ENCODE data around the gene PCDHGA5. TPM values are rescaled to one million over a fixed set of nuclear protein-coding genes. Genes with fewer than 3 reads are reported as not detected.

The PCDHGA5 gene
- total RNA-seq, 1 experiment from 2014 or later = 0.05 TPM

GRCh38 chr5:141360685-141361084 lies 3.3 kb upstream of the PCDHGA5 start:
- Histone ChIP-seq H3K9me3 (ENCODE audit: control insufficient read depth in 1 of 2, insufficient read depth in 1 of 2, low read depth in 1 of 2, low read length in 2 of 2) (peaks cover 5 to 6% of the 10 kb centered on the region in 2 experiments; a peak in 2 of 4 replicates), H3K36me3 (ENCODE audit: control insufficient read depth in 1 of 2, insufficient read depth in 2 of 2, low read length in 2 of 2) (no peaks in the 10 kb centered on the region), H3K27ac (ENCODE audit: low read depth, low read length) (no peak overlapping the region), H4K20me1 (ENCODE audit: insufficient read depth) (no peaks in the 10 kb centered on the region), H3K27me3 (ENCODE audit: insufficient read depth, low read length) (no peaks in the 10 kb centered on the region), H3K9me2 (ENCODE audit: insufficient read depth) (no peaks in the 10 kb centered on the region), H3K4me3 (replicated peaks in 1 of 2; ENCODE audit: low read depth in 1 of 2, low read length in 2 of 2) (no peak overlapping the region), H3K9ac (ENCODE audit: low read length) (no peak overlapping the region), H3K79me2 (ENCODE audit: insufficient read depth, low read length) (no peaks in the 10 kb centered on the region), H3K4me1 (ENCODE audit: control insufficient read depth in 1 of 2, insufficient read depth in 2 of 2, low read length in 2 of 2) (no peaks in the 10 kb centered on the region), H3K4me2 (ENCODE audit: low read length) (no peak overlapping the region), H2AFZ (ENCODE audit: low read depth, low read length, poor library complexity, severe bottlenecking) (no peak overlapping the region)
- ChIA-PET CTCF (interaction anchor here (0.8 to 1.1 kb wide), 2 partner anchors 53 to 203 kb away, joined by 3 to 6 read pairs; partner anchors contain the start of gene PCDHGA10), RAD21 (ENCODE audit: low non-redundant PET in 1 of 2, low total read pairs in 2 of 2, uncharacterized antibody in 2 of 2, unreplicated experiment in 2 of 2) (no interaction called here), POLR2A (no interaction called here)
- DNase-seq (ENCODE audit: low read depth, low spot score) (no peak), ATAC-seq (no peak)
- TF ChIP-seq CBX3 (IDR thresholded peaks at IDR 0.05; ENCODE audit: low read depth) = no peak
- no peak for TF ChIP-seq RAD21 (IDR thresholded peaks at IDR 0.05; ENCODE audit: low read depth)
- TF ChIP-seq, protein P1, sequence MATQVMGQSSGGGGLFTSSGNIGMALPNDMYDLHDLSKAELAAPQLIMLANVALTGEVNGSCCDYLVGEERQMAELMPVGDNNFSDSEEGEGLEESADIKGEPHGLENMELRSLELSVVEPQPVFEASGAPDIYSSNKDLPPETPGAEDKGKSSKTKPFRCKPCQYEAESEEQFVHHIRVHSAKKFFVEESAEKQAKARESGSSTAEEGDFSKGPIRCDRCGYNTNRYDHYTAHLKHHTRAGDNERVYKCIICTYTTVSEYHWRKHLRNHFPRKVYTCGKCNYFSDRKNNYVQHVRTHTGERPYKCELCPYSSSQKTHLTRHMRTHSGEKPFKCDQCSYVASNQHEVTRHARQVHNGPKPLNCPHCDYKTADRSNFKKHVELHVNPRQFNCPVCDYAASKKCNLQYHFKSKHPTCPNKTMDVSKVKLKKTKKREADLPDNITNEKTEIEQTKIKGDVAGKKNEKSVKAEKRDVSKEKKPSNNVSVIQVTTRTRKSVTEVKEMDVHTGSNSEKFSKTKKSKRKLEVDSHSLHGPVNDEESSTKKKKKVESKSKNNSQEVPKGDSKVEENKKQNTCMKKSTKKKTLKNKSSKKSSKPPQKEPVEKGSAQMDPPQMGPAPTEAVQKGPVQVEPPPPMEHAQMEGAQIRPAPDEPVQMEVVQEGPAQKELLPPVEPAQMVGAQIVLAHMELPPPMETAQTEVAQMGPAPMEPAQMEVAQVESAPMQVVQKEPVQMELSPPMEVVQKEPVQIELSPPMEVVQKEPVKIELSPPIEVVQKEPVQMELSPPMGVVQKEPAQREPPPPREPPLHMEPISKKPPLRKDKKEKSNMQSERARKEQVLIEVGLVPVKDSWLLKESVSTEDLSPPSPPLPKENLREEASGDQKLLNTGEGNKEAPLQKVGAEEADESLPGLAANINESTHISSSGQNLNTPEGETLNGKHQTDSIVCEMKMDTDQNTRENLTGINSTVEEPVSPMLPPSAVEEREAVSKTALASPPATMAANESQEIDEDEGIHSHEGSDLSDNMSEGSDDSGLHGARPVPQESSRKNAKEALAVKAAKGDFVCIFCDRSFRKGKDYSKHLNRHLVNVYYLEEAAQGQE (IDR thresholded peaks at IDR 0.05; ENCODE audit: low read depth) = no peak
- TF ChIP-seq, protein P2, sequence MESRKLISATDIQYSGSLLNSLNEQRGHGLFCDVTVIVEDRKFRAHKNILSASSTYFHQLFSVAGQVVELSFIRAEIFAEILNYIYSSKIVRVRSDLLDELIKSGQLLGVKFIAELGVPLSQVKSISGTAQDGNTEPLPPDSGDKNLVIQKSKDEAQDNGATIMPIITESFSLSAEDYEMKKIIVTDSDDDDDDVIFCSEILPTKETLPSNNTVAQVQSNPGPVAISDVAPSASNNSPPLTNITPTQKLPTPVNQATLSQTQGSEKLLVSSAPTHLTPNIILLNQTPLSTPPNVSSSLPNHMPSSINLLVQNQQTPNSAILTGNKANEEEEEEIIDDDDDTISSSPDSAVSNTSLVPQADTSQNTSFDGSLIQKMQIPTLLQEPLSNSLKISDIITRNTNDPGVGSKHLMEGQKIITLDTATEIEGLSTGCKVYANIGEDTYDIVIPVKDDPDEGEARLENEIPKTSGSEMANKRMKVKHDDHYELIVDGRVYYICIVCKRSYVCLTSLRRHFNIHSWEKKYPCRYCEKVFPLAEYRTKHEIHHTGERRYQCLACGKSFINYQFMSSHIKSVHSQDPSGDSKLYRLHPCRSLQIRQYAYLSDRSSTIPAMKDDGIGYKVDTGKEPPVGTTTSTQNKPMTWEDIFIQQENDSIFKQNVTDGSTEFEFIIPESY (IDR thresholded peaks at IDR 0.05; ENCODE audit: extremely low read depth, insufficient replicate concordance, low read length) = no peak
- TF ChIP-seq FOSL1 (IDR thresholded peaks at IDR 0.05; ENCODE audit: low read depth) = no peak
- TF ChIP-seq EGR1 (IDR thresholded peaks at IDR 0.05; ENCODE audit: low read depth) = no peak
- no peak for TF ChIP-seq SIN3A (IDR thresholded peaks at IDR 0.05; ENCODE audit: low read depth)
- no peak for TF ChIP-seq CTCF (IDR thresholded peaks at IDR 0.05 in 2 of 3, conservative IDR thresholded peaks at IDR 0.05 in 1 of 3; ENCODE audit: borderline replicate concordance in 1 of 3, insufficient read depth in 1 of 3, low read depth in 2 of 3, low read length in 2 of 3)
- TF ChIP-seq SRF (IDR thresholded peaks at IDR 0.05; ENCODE audit: low read depth) = no peak
- no peak for TF ChIP-seq ATF3 (IDR thresholded peaks at IDR 0.05)
- no peak for TF ChIP-seq POLR2A (IDR thresholded peaks at IDR 0.05; ENCODE audit: borderline replicate concordance, extremely low read depth, insufficient read depth, insufficient read length)
- BruUV-seq (replicated peaks) = no TSS peak
- intact Hi-C loops (cut with micrococcal nuclease) = no loop called here
